OCI-LY1 (cell line): ENCODE results near the gene CLPTM1L.

ENCODE experiments used
- EZH2 ChIP-seq: fragments of 200-600 bp; sonication (generic), shearing (Covaris generic); IDR thresholded peaks from 2 replicates; pipeline ENCODE4 v1.8.0; 2017; ENCODE audit warnings: borderline replicate concordance, mixed run types, mild to moderate bottlenecking, antibody characterized with exemption, low read length, moderate library complexity, mixed read lengths
- TF ChIP-seq, protein P1 (sequence below): fragments of 200-600 bp; sonication (generic), shearing (Covaris generic); IDR thresholded peaks from 2 replicates; pipeline ENCODE4 v1.5.1; 2017; ENCODE audit warnings: mild to moderate bottlenecking, antibody characterized with exemption, low read length, moderate library complexity, mixed read lengths

- TF ChIP-seq, protein P1, sequence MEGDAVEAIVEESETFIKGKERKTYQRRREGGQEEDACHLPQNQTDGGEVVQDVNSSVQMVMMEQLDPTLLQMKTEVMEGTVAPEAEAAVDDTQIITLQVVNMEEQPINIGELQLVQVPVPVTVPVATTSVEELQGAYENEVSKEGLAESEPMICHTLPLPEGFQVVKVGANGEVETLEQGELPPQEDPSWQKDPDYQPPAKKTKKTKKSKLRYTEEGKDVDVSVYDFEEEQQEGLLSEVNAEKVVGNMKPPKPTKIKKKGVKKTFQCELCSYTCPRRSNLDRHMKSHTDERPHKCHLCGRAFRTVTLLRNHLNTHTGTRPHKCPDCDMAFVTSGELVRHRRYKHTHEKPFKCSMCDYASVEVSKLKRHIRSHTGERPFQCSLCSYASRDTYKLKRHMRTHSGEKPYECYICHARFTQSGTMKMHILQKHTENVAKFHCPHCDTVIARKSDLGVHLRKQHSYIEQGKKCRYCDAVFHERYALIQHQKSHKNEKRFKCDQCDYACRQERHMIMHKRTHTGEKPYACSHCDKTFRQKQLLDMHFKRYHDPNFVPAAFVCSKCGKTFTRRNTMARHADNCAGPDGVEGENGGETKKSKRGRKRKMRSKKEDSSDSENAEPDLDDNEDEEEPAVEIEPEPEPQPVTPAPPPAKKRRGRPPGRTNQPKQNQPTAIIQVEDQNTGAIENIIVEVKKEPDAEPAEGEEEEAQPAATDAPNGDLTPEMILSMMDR: no peak
- TF ChIP-seq EZH2: no peak
These were observed 6.8 kb downstream of the CLPTM1L start for GRCh38 chr5:1338196-1338490.
